HG02759 (cell line): ENCODE data around the gene CHD9.
A peak's percentile ranks its signal among the peaks of the same experiment; 100 is the strongest.
"Not testable (repeated sequence)": the region's sequence is repeated elsewhere in the genome, so short reads cannot be mapped to it uniquely, and the experiment has no call there.

Experiments
- ATAC-seq: cut with Tn5 transposase; IDR thresholded peaks from one replicate; pipeline ENCODE4 v1.9.1; 2021; ENCODE audit warnings: mild to moderate bottlenecking, moderate library complexity; ENCODE audit not compliant: unreplicated experiment

The CHD9 gene

DNA sequence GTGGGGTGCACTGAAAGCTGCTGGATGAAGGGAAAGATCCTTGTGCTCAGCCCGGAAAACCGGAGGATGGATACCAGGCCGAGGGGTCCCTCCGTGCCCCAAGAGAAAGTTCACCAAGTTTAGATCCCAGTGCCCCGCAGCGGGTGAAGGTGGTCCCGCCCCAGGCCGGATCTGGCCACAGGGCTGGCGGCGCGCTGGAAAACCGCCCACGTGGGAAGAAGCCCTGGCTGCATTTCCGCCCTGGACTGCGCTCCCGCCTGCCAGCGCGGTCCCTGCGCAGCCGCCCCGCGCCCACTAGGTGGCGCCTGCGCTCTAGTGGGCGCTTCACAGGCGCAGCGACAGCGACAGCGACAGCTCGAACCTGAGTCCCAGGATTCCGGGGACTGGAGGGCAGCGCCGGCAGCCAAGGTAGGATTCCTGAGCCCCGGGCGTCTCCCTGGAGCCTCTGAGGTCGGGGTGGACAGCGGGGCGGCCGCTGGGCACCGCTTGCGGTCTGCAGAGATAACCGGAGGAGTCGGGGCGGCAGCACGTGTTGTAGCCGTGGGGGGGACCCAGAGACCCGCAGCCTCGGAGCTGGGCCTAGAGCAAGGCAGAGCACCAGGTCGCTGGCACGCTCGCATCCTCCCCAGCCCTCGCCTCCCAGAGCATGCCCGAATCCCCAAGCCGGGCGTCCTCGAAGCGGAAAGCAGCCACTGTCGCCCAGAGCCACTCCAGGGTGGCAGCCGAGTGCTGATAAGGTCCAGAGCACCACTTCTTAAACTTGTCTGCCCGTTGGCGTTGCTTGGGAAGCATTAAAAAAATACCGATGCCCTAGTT, at the start of gene CHD9:
Gene CHD9, plus strand, starts transcription at position 322 of the 816 bp plus-strand sequence. CDS start 101,099 bp downstream, outside the sequence.
- ATAC-seq: peak; percentile 86

DNA sequence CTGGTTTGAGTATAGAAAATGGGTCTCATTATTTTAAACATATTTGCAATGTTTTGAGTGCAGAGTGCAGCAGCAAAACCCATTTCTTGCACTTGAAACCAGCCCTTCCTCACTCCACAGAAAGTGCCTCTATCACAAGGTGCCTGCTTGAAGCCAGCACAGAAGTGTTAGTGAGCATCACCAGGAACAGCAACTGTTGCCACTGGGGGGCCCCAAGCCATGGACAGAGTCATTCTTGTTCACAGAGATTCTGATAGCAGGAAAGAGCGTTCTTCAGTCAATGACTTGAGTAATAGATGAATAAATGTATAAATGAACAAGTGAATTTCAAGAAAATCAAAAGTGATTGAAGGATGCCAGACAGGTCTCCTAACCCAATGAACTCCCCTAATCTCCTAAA, 47.7 kb upstream of the CHD9 start:
- no peak for ATAC-seq

DNA sequence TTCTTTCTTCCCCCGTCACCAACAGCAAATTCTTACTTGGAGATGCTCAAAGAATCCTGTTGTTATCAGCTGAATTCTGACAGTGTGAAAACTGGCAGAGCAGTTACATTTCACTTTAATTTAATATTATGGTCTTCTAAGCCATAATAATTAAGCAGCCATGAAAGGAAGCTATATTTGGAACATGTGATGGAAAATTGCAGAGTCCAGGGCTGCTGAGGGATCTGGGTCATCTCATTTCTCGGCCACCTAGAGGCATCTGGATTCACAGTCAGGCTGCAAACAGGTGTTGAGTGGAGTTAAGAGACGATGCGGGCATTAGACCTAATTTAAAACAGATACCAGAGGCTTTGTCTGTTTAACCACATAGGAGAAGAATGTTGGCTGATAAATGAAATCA, 40.5 kb upstream of the CHD9 start:
- no peak for ATAC-seq

GRCh38 chr16:53018834-53019416, 35.9 kb upstream of the CHD9 start:
- no peak for ATAC-seq

DNA sequence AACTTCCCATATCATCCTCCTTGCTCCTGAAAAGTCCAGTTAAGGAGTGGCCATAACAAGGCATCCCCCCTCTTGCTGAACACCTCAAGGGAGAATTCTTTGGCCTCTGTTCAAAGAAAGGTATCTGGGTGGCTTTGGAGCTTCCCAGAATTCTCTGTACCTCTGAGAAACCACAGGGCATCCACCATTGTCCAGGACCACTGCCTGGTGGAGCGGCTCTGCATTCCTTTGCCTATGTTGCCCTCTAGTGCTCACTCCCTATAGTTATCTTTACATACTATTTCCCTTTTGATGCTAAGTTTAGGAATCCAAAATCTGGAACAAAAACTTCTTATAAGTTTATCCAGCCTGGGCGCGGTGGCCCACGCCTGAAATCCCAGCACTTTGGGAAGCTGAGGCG, 32.4 kb upstream of the CHD9 start:
- no peak for ATAC-seq

GRCh38 chr16:53024045-53024444, 30.7 kb upstream of the CHD9 start:
- ATAC-seq: no peak

- no peak for ATAC-seq
These were observed 24.8 kb upstream of the CHD9 start for GRCh38 chr16:53029971-53030370.

- ATAC-seq: no peak
These were observed 23.4 kb upstream of the CHD9 start for GRCh38 chr16:53031323-53031942.

GRCh38 chr16:53034306-53034705, 20.5 kb upstream of the CHD9 start:
- ATAC-seq: no peak

DNA sequence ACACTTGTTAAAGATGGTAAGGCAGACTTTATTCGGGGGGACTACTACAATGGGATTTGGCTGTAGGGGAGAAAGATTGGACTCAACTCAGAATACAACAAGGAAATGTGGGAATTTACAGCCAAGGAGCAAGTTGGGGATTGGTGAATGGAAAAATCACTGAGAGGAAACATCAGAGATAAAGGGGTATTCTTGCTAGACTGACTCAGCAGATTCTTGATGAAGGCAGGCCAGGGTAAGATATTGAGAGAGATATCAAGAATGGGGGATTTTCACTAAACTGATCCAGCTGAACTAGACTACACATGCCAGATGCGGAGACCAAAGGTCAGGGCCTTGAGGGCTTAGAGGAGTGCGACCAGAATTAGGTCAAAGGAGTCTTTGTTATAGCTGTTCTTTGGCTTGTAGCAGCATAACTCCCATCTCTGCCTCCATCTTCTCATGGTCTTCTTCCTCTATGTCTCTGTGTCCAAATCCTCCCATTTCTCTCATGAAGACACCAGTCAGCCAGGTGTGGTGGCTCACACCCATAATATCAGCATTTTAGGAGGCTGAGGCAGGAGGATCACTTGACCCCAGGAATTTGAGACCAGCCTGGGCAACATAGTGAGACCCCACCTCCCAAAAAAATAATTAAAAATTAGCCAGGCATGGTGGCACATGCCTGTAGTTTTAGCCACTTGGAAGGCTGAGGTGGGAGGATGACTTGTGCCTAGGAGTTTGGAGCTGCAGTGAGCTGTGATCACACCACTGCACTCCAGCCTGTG, 19.4 kb upstream of the CHD9 start:
- ATAC-seq: no peak

- ATAC-seq: no peak
These were observed 18.7 kb upstream of the CHD9 start for GRCh38 chr16:53036066-53036465.

- ATAC-seq: not testable (repeated sequence)
These were observed 18.1 kb upstream of the CHD9 start for GRCh38 chr16:53036711-53037110.

DNA sequence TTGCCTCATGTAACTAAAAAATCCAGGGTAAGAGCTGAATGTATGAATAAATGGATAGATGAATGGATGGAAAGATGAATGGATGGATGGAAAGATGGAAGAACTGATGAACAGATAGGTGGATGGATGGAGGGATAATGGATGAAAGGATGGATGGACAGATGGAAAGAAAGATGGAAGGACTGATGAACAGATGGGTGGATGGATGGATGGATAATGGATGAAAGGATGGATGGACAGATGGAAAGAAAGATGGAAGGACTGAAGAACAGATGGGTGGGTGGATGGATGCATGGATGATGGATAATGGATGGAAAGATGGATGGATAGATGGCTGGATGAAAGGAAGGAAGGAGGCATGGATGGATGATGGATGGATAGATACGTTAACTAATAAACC, 14.0 kb upstream of the CHD9 start:
- no peak for ATAC-seq

DNA sequence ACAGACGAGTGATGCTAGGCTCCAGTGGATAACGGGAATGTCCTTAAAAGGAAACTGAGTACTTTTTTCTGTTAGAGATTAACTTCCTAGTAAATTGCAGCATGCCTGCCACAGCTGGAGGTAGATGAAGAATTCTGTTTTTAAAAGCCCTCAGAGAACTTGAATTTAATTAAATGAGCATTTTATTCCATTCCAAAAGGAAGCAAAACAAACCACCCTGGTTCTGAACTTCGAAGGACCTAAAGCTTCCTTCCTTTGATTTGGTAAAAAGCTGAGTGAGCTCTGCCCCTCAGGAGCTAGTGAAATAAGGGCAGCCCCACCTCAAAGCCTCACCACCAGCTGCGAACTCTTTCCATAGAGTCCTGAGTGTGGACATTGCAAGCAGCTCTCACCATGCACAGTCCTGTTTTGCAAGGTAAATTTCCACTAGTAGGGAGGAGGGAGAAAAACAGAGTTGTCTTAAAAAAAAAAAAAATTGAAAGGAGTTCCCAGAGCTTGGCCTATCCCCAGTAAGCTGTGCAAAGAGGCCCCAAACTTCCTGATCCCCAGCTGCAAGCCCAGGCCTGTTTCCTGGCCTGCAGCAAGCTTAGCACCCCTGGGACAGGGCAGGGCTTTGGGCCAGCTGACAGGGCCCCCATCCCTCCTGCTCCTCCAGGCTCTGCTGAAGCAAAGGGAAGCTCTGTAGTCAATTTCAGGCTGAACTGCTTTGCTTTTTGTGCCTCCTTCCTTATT, 13.3 kb upstream of the CHD9 start:
- no peak for ATAC-seq

DNA sequence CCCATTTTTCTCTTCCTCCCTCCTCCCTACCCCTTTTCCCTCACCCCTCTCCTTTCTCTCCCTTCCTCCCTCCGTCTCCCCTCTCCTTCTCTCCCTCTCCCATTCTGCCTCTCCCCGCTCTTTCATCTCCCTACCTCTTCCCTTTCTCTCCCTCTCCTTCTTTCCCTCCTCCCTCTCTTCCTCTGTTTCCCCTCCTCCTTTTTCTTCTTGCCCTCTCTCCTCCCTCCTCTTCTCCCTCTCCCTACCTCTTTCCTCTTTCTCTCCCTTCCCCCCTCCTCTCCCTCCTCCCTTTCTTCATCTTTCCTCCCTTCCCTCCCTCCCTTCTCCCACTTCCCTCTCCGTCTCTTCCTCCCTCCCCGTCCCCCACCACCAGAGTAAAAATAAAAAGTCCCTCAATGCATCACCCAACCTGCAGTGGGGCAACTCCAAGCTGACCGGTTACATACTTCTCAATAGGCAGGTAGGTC, 12.5 kb upstream of the CHD9 start:
- ATAC-seq: no peak

GRCh38 chr16:53043428-53043831, 11.4 kb upstream of the CHD9 start:
- no peak for ATAC-seq

- ATAC-seq: no peak
These were observed 10.7 kb upstream of the CHD9 start for GRCh38 chr16:53043986-53044601.

- ATAC-seq: no peak
These were observed 9.2 kb upstream of the CHD9 start for GRCh38 chr16:53045341-53046220.

DNA sequence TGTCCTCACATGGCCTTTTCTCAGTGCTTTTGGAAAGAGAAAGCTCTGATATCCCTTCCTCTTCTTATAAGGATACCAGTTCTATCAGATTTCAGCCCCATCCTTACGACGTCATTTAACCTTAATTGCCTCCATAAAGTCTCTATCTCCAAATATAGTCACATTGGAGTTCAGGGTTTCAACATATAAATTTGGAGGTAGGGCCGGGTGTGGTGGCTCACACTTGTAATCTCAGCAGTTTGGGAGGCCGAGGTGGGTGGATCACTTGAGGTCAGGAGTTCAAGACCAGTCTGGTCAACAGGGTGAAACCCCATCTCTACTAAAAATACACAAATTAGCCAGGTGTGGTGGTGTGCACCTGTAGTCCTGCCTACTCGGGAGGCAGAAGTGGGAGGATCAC, 7.3 kb upstream of the CHD9 start:
- not testable (repeated sequence) for ATAC-seq
